Thymus (tissue), 11 donors: Measurements from ENCODE around the gene C1QTNF1. TPM values are rescaled to one million over a fixed set of nuclear protein-coding genes. Genes with fewer than 3 reads are reported as not detected.

Source experiments
- DNase-seq, 9 donors: peaks; one replicate each; pipeline ENCODE4 v3.0.0-alpha.2; 2013; ENCODE audit warnings: low spot score in 9 of 9, low read depth in 6 of 9, missing footprints in 1 of 9
- H3K27ac ChIP-seq, 2 donors: one replicate each; pipeline ENCODE4 v1.5.1; 2013; ENCODE audit warnings: control low read depth in 1 of 2, low read depth in 1 of 2, low read length in 1 of 2, mild to moderate bottlenecking in 1 of 2, moderate library complexity in 1 of 2
- H3K27me3 ChIP-seq, 2 donors: one replicate each; pipeline ENCODE4 v1.5.1; 2013; ENCODE audit warnings: low read length in 1 of 2; ENCODE audit not compliant: control insufficient read depth in 2 of 2, insufficient read depth in 1 of 2
- H3K36me3 ChIP-seq, 2 donors: one replicate each; pipeline ENCODE4 v1.5.1; 2013; ENCODE audit warnings: low read length in 1 of 2, mild to moderate bottlenecking in 1 of 2, moderate library complexity in 1 of 2; ENCODE audit not compliant: control insufficient read depth in 2 of 2, insufficient read depth in 2 of 2
- H3K4me1 ChIP-seq, 2 donors: one replicate each; pipeline ENCODE4 v1.5.1; 2013; ENCODE audit warnings: low read length in 2 of 2; ENCODE audit not compliant: control insufficient read depth in 2 of 2, insufficient read depth in 2 of 2
- H3K4me3 ChIP-seq, 2 donors: one replicate each; pipeline ENCODE4 v1.5.1; 2013; ENCODE audit warnings: low read length in 2 of 2, control low read depth in 1 of 2, mild to moderate bottlenecking in 1 of 2
- H3K9me3 ChIP-seq, 2 donors: one replicate each; pipeline ENCODE4 v1.5.1; 2013; ENCODE audit warnings: low read length in 1 of 2, mild to moderate bottlenecking in 1 of 2; ENCODE audit not compliant: control insufficient read depth in 2 of 2, insufficient read depth in 1 of 2
- WGBS: extraction: QIAGEN DNeasy Blood & Tissue Kit; methylation state at CpG from one replicate; pipeline ENCODE4 v1.1.7; 2013; 5-methylcytosine and 5-hydroxymethylcytosine counted together
- polyA plus RNA-seq: library from polyadenylated mRNA; stranded (reverse); fragments of 200-250 nt; gene quantifications from one replicate; pipeline ENCODE4 v1.2.3, GENCODE V29; 2013
- total RNA-seq: library from RNA; stranded (reverse); fragments of 120-200 nt; gene quantifications from one replicate; pipeline ENCODE4 v1.2.4, GENCODE V29; 2013
- donor health status: healthy.

C1QTNF1 gene
- total and polyA plus RNA-seq, 2 donors: 2.2 to 34.9 TPM

DNA sequence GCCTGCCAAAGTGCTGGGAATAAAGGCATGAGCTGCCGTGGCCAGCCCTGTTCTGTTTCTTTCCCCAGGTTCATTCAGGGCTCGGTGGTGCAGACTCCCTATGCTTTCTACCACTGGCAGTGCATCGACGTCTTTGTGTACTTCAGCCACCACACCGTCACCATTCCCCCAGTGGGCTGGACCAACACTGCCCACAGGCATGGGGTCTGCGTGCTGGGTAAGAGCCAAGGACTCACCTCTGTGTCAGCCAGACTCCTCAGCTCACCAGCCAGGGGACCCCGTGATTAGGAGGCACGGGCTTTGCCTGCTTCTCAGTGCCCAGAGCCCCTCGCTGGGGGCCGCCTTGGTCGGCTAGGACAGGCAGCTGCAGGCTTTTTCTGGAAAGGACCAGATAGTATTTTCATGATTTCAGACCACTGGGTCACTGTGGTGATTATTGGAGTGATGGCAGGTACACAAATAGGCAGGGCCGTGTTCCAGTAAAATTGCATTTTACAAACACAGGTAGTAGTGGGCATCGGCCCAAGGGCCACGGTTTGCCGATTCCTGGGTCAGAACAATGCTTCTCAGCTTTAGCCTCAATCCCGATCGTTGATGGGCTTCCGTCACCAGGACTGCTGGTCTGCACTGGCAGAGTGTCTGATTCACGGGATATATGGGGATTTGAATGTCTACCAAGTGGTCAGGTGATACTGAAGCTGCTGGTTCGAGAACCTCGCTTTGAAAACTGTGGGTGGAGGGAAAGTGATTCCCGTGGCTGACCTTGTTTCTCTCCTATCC is 55.6 kb downstream of the C1QTNF1 start:
- H3K4me3 ChIP-seq: no peak overlapping the region
- H3K9me3 ChIP-seq: no peaks in the 10 kb centered on the region
- DNase-seq: no peak
- WGBS: 98% methylated on average over 22 of the region's 22 CpGs
- no peak overlapping the region for H3K27ac ChIP-seq
- peaks cover 0 to 10% of the 10 kb centered on the region in 2 donors for H3K27me3 ChIP-seq
- peaks cover 7 to 9% of the 10 kb centered on the region in 2 donors for H3K4me1 ChIP-seq
- H3K36me3 ChIP-seq: peaks cover 11 to 64% of the 10 kb centered on the region in 2 donors

DNA sequence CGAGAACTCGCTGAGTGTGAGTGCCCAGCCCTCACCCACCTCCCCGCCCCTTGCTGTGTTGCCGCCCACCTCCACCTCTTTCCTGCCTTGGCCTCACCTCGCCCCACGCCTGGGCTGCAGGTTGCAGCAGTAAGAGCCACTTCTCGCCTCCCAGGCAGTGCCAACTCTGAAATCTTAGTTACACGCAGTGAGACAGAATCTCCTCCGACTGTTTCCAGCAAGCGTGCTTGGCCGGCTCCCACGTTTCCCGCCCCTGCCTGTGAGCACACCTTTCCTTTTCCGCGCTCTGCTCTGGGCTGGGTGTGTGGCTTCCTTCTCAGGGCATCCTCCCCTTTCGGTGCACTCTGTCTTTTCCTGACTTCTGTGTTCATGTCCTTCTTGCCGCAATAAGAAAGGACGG is 56.4 kb downstream of the C1QTNF1 start:
- no peak for DNase-seq
- H3K4me1 ChIP-seq: peaks cover 6 to 9% of the 10 kb centered on the region in 2 donors
- WGBS: 98% methylated on average over 18 of the region's 18 CpGs
- no peak overlapping the region for H3K27ac ChIP-seq
- no peaks in the 10 kb centered on the region for H3K9me3 ChIP-seq
- H3K36me3 ChIP-seq: peaks cover 11 to 71% of the 10 kb centered on the region in 2 donors
- no peak overlapping the region for H3K4me3 ChIP-seq
- peaks cover 0 to 8% of the 10 kb centered on the region in 2 donors for H3K27me3 ChIP-seq

DNA sequence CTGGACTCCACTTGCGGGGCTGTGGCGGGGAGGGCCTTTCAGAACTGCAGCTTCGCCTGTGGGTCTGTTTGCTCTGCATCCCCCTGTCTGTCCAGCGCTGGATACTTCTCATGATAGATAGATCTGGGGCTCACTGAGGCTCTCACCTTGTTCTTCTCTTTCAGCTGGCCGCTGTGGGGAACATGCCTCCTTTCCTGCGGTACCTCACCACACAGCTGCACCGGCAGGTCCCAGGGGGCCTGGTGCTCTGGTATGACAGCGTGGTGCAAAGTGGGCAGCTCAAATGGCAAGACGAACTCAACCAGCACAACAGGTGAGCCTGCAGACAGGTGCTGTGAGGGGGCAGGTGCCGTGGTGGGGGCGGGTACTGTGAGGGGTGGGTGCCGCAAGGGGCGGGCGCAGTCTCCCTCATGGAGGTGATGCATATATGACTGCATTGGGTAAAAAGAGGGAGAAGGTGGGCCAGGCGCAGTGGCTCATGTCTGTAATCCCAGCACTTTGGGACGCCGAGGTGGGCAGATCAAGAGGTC is 56.9 kb downstream of the C1QTNF1 start:
- peaks cover 11 to 76% of the 10 kb centered on the region in 2 donors for H3K36me3 ChIP-seq
- no peak overlapping the region for H3K4me3 ChIP-seq
- 99% methylated on average over 17 of the region's 17 CpGs for WGBS
- peaks cover under 1 to 4% of the 10 kb centered on the region in 2 donors for H3K4me1 ChIP-seq
- no peak overlapping the region for H3K27ac ChIP-seq
- H3K27me3 ChIP-seq: peaks cover 0 to 3% of the 10 kb centered on the region in 2 donors
- no peaks in the 10 kb centered on the region for H3K9me3 ChIP-seq
- no peak for DNase-seq

DNA sequence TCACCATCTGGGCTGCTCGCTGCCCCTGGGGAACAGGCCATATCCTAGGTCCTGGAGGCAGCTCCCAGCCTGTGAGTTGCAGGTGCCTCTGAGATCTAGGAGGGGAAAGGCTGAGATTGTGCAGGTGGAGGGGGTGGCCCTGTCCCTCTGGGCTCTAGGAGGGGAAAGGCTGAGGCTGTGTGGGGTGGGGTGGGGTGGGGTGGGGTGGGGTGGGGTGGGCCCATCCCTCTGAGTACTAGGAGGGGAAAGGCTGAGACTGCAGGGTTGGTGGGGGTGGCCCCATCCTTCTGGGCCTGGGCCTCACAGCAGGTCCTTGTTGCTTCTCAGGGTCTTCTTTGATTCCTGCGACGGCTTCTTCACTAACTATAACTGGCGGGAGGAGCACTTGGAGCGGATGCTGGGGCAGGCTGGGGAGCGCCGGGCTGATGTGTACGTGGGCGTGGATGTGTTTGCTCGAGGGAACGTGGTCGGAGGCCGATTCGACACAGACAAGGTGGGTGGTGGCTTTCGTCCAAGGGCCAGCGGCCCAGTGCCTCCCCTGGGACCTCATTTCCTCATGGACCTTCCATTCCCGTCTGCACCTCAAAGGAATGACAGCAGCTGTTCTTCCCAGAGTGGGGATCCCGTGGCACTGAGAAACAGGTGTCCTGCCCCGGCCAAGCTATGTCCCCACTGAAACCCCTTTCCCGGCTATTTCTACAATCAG is 57.8 kb downstream of the C1QTNF1 start:
- H3K36me3 ChIP-seq: peaks cover 11 to 83% of the 10 kb centered on the region in 2 donors
- WGBS: 96% methylated on average over 20 of the region's 20 CpGs
- H3K4me1 ChIP-seq: no peaks in the 10 kb centered on the region
- H3K27me3 ChIP-seq: no peaks in the 10 kb centered on the region
- H3K4me3 ChIP-seq: no peak overlapping the region
- no peaks in the 10 kb centered on the region for H3K9me3 ChIP-seq
- H3K27ac ChIP-seq: no peak overlapping the region
- DNase-seq: no peak

DNA sequence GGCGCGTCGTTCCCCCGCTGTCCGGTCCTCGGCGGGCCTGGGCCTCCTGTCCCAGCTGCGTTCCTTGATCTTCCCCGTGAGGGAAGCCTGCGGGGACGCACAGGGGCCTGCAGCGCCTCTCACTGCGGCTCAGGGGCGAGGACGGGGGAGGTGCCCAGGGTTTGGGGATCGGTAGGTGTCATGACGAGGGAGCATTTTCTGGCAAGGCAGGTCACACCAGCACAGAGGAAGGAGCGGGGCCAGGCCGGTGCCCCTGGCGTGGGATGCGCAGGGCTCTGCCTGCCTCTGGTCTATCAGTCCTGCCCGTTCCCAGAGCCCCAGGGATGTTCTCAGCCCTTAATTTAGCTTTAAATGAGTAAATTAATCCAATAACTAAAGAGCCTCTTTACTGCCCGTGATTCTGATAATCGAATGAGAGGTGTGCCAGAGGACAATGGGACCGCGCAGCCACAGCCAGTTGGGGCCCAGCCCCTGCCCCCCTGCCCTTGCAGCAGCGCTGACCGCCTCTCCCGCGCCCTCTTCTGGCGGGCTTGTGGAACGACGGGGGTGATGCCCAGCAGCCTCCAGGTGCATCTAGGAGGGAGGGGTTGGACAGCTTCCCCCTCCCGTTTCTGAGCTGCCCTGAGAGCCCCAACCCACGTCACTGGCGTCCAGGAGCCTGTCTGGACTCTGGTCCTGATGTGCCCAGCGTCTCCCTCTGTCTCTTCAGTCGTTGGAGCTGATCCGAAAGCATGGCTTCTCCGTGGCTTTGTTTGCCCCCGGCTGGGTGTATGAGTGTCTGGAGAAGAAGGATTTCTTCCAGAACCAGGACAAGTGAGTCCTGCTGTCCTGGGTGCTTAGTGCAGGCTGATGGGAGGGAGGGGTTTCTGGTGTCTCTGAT is 58.6 kb downstream of the C1QTNF1 start:
- DNase-seq: peak in 2 of 9 donors; percentile 27 to 31
- H3K4me3 ChIP-seq: no peak overlapping the region
- no peaks in the 10 kb centered on the region for H3K27me3 ChIP-seq
- H3K4me1 ChIP-seq: no peaks in the 10 kb centered on the region
- H3K27ac ChIP-seq: no peak overlapping the region
- no peaks in the 10 kb centered on the region for H3K9me3 ChIP-seq
- H3K36me3 ChIP-seq: peaks cover 11 to 90% of the 10 kb centered on the region in 2 donors
- WGBS: 81% methylated on average over 41 of the region's 41 CpGs

DNA sequence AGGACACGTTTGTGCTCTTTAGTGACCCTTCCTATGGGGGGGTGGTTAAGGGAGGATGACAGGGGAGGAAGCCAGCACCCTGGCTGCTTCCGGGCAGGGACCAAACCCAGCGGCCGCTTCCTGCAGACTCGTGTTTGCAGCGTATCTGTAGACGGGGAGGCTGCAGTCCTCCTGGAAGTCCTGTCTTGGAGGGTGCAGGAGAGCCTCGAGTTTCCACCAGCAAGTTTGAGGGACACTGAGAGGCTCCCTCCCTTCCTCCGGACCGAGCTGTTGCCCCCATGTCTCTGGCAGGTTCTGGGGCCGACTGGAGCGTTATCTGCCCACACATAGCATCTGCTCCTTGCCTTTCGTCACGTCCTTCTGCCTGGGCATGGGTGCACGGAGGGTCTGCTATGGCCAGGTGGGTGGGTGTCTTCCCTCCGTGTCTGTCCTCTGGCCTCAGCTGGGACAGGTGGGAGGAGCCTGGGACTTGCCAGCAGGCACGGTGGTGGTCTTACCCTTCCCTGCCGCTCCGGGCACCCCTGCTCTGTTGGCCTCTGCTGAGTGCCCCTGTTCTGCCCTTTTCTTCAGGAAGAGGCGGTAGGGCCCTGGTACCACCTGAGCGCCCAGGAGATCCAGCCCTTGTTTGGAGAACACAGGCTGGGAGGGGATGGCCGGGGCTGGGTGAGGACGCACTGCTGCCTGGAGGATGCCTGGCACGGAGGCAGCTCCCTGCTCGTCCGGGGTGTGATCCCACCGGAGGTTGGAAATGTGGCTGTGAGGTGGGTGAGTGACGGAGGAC is 59.4 kb downstream of the C1QTNF1 start:
- no peak overlapping the region for H3K27ac ChIP-seq
- 94% methylated on average over 28 of the region's 28 CpGs for WGBS
- H3K27me3 ChIP-seq: no peaks in the 10 kb centered on the region
- no peak overlapping the region for H3K4me3 ChIP-seq
- H3K4me1 ChIP-seq: no peaks in the 10 kb centered on the region
- no peak for DNase-seq
- peaks cover 11 to 84% of the 10 kb centered on the region in 2 donors for H3K36me3 ChIP-seq
- no peaks in the 10 kb centered on the region for H3K9me3 ChIP-seq

DNA sequence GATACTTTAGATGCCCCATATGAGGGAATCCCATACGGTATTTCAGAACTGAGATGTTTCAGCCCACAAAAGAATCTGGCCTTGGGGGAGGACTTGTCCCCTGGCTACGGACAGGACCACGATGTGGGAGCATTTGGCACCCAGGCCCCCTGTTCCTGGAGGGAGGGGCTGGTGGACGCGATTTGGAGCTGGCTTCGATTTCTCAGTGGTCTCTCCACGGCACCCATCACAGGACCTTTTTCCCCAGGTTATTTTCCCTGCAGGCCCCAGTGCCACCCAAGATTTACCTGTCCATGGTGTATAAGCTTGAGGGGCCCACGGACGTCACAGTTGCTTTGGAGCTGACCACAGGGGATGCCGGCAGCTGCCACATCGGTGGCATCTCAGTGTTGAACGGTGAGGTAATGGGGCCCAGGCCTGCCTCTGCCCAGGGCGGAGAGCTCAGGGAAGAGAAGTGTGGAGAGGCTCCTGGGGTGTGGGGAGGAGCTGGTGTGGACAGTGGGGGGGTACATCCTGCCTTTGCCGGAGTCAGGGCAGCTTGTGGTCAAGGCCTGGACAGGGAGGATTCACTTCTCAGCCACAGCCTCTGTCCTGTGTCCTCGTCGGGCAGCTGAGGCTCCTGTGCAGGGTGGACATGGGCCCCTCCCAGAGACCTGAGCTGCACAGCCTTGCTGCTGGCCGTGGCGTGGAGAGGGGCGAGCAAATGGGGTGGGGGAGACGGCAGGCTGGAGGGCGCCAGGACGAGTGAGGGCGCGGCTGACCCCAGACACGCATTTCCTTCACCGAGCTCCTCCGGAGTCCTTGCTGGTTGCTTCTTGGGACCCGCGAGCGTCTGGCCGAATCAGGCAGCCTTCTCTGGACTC is 60.6 kb downstream of the C1QTNF1 start:
- no peaks in the 10 kb centered on the region for H3K27me3 ChIP-seq
- H3K4me1 ChIP-seq: no peaks in the 10 kb centered on the region
- no peak for DNase-seq
- 97% methylated on average over 31 of the region's 31 CpGs for WGBS
- no peak overlapping the region for H3K4me3 ChIP-seq
- H3K36me3 ChIP-seq: peaks cover 11 to 79% of the 10 kb centered on the region in 2 donors
- no peak overlapping the region for H3K27ac ChIP-seq
- H3K9me3 ChIP-seq: no peaks in the 10 kb centered on the region
